Epithelial cell of umbilical artery (primary cell): ENCODE measurements around the gene UPF3B. TPM values are rescaled to one million over a fixed set of nuclear protein-coding genes. Genes with fewer than 3 reads are reported as not detected.

Experiments used
- total RNA-seq: library from RNA; depleted of rRNA; stranded (reverse); fragments of >200 nt; gene quantifications from 2 replicates; pipeline ENCODE4 v1.2.3, GENCODE V29; 2014

UPF3B gene
- total RNA-seq: 1.6 and 2.1 TPM in 2 replicates

GRCh38 chrX:119852382-119853353 is at the start of gene UPF3B:
Gene UPF3B, minus strand, starts transcription at chrX:119852963. Its CDS starts 35 bp downstream, at chrX:119852928.

GRCh38 chrX:119895843-119896326 is 43.1 kb upstream of the UPF3B start, which contains the start of gene AKAP14:
Gene AKAP14, plus strand, starts transcription at chrX:119895893. Its CDS starts 7,331 bp downstream, at chrX:119903224.

GRCh38 chrX:119871599-119872395 is 19.0 kb upstream of the UPF3B start, which contains the start of the genes NDUFA1 and RNF113A:
Gene NDUFA1, plus strand, starts transcription at chrX:119871832. Its CDS starts 80 bp downstream, at chrX:119871912.
Gene RNF113A, minus strand, starts transcription at chrX:119871733. Its CDS starts 120 bp downstream, at chrX:119871613.

GRCh38 chrX:119791437-119792231 is 61.1 kb downstream of the UPF3B start, which contains the start of gene RPL39:
Gene RPL39, minus strand, starts transcription at chrX:119791630. Its CDS starts 54 bp downstream, at chrX:119791576.

Other genes starting within 250 kb of the UPF3B start
- 5.8 and 7.4 TPM in 2 replicates for gene NKRF, start 246.5 kb downstream of the UPF3B start, total RNA-seq
- 24.9 and 27.6 TPM in 2 replicates for gene SEPTIN6, start 159.8 kb downstream of the UPF3B start, total RNA-seq
- not detected in 2 replicates for gene SOWAHD, start 94.4 kb downstream of the UPF3B start, total RNA-seq
- 4,155 and 8,859 TPM in 2 replicates for gene RPL39, start 61.3 kb downstream of the UPF3B start, total RNA-seq
- gene RNF113A, start 18.8 kb upstream of the UPF3B start, total RNA-seq: 15.0 and 17.5 TPM in 2 replicates
- 65.2 and 101 TPM in 2 replicates for gene NDUFA1, start 18.9 kb upstream of the UPF3B start, total RNA-seq
- gene AKAP14, start 42.9 kb upstream of the UPF3B start, total RNA-seq: not detected in 2 replicates
- 3.0 and 4.2 TPM in 2 replicates for gene NKAP, start 90.8 kb upstream of the UPF3B start, total RNA-seq
- gene RHOXF2B, start 224.7 kb upstream of the UPF3B start, total RNA-seq: not detected in 2 replicates